Prostate gland (tissue), 2 donors: ENCODE data around the gene CLIP1. TPM values are rescaled to one million over a fixed set of nuclear protein-coding genes. Genes with fewer than 3 reads are reported as not detected.
A peak's percentile ranks its signal among the peaks of the same experiment; 100 is the strongest.
"Not testable (repeated sequence)": the region's sequence is repeated elsewhere in the genome, so short reads cannot be mapped to it uniquely, and the experiment has no call there.

ENCODE experiments used
- DNase-seq: peaks from one replicate; pipeline ENCODE4 v3.0.0-alpha.2; 2019; ENCODE audit warnings: low spot score
- H3K27ac ChIP-seq, 2 donors: fragments of 200-600 bp; sonication (generic); 2 replicates each; pipeline ENCODE4 v1.5.1; 2017 to 2019
- H3K27me3 ChIP-seq: fragments of 200-600 bp; sonication (generic); replicated peaks from 2 replicates; pipeline ENCODE4 v1.5.1; 2019; ENCODE audit not compliant: insufficient read depth
- H3K36me3 ChIP-seq, 2 donors: fragments of 200-600 bp; sonication (generic); 1 replicate in 1 of 2; 2 replicates in 1 of 2; pipeline versions ENCODE4 v1.5.1 to v1.8.1; 2017 to 2019
- H3K4me1 ChIP-seq: fragments of 200-600 bp; sonication (generic); replicated peaks from 2 replicates; pipeline ENCODE4 v1.5.1; 2019
- H3K4me3 ChIP-seq, 2 donors: fragments of 200-600 bp; sonication (generic); 2 replicates each; pipeline ENCODE4 v1.5.1; 2017 to 2019
- H3K9me3 ChIP-seq: fragments of 200-600 bp; sonication (generic); 2 replicates; pipeline ENCODE4 v1.5.1; 2017
- POLR2A ChIP-seq: fragments of 450-650 bp; IDR thresholded peaks from one replicate; pipeline ENCODE4 v1.6.1; 2016; ENCODE audit warnings: antibody characterized with exemption, mild to moderate bottlenecking
- POLR2AphosphoS5 ChIP-seq: sonication (generic); formaldehyde crosslinking; IDR thresholded peaks from one replicate; pipeline ENCODE4 v1.6.1; 2017; ENCODE audit warnings: antibody characterized with exemption
- WGBS: methylation state at CpG from one replicate; pipeline ENCODE4 v1.1.5; 2018; 5-methylcytosine and 5-hydroxymethylcytosine counted together
- intact Hi-C: fragments of 100-400 bp; cut with DNase I; formaldehyde crosslinking; loops from one replicate; pipeline ENCODE4 v1.14.2; 2022
- total RNA-seq, 2 donors: library from RNA; depleted of rRNA; stranded (reverse); fragments of >200 nt; gene quantifications; one replicate each; pipeline ENCODE4 v1.1.0, GENCODE V29; 2016
- TF ChIP-seq, protein P1 (sequence below), 4 experiments: fragments of 200-600 bp in 2 of 4; fragments of 450-650 bp in 2 of 4; sonication (generic) in 2 of 4; IDR thresholded peaks; 1 replicate in 3 of 4; 2 replicates in 1 of 4; pipeline ENCODE4 v1.5.1; 2016 to 2019; ENCODE audit warnings: antibody characterized with exemption in 4 of 4, mild to moderate bottlenecking in 2 of 4, moderate library complexity in 2 of 4

CLIP1 gene
- 10 to 100 TPM; 59.9 to 84.1 TPM for total RNA-seq

DNA sequence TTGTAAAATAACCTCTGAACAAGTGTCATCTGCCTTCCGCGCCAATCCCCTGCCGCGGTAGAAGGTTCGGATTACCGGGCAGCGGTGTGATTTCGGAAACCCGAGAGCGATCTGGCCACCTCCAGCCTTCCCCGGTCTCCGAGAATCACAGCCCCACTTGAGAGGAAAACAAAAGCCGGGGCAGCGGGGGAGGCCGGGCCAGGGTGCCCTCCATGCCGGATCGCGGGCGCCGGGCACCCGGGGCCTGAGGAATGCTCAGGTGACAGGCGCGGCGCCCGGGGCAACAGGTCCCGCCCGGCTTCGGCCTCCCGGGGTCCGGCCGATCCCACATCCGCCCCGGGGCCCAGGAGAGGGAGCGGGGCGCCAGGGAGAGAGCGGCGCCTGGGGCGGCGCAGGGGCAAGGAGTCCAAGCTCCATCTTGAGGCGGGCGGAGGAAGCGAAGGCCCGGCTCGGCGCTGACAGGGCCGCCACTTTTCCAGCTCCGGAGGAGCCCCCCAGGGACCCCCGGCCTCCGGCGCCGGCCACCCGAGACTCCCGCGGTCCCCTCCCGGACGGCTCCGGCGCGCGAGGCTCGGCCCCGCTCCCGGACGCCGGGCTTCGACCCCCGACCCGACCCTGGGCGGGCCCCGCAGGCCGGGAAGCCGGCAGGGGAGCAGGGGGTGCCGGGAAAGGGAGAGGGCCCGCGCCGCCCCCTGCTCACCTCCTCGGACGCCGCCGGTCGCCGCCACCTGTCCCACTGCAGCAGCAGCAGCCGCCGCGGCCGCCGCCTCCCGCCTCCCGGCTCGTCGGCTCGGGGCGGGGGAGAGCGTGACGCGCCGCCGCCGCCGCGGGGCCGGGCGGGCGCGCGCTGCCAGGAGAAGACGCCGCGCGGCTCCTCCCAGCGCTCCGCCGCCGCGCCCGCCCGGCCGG lies at the start of gene CLIP1:
TSS of gene CLIP1 (minus strand) at position 849 of the 909 bp plus-strand sequence. CDS start 42,217 bp downstream, outside the sequence.
- Histone ChIP-seq H3K9me3 (no peaks in the 10 kb centered on the region), H3K27ac (peak within 1 kb of the TSS; percentile 97 to 98), H3K4me1 (peaks cover 7% of the 10 kb centered on the region), H3K36me3 (no peaks in the 10 kb centered on the region), H3K27me3 (no peaks in the 10 kb centered on the region), H3K4me3 (peak within 1 kb of the TSS; percentile 78 to 93)
- peak; percentile 55 for DNase-seq
- WGBS = 1% methylated on average over 57 of the region's 118 CpGs
- intact Hi-C loops = no loop called here
- TF ChIP-seq, protein P1, sequence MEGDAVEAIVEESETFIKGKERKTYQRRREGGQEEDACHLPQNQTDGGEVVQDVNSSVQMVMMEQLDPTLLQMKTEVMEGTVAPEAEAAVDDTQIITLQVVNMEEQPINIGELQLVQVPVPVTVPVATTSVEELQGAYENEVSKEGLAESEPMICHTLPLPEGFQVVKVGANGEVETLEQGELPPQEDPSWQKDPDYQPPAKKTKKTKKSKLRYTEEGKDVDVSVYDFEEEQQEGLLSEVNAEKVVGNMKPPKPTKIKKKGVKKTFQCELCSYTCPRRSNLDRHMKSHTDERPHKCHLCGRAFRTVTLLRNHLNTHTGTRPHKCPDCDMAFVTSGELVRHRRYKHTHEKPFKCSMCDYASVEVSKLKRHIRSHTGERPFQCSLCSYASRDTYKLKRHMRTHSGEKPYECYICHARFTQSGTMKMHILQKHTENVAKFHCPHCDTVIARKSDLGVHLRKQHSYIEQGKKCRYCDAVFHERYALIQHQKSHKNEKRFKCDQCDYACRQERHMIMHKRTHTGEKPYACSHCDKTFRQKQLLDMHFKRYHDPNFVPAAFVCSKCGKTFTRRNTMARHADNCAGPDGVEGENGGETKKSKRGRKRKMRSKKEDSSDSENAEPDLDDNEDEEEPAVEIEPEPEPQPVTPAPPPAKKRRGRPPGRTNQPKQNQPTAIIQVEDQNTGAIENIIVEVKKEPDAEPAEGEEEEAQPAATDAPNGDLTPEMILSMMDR (IDR thresholded peaks at IDR 0.05) = peak in 3 of 4 experiments; percentile 16 to 52 (median 42)
- TF ChIP-seq POLR2A (peak; percentile 53), POLR2AphosphoS5 (no peak)

DNA sequence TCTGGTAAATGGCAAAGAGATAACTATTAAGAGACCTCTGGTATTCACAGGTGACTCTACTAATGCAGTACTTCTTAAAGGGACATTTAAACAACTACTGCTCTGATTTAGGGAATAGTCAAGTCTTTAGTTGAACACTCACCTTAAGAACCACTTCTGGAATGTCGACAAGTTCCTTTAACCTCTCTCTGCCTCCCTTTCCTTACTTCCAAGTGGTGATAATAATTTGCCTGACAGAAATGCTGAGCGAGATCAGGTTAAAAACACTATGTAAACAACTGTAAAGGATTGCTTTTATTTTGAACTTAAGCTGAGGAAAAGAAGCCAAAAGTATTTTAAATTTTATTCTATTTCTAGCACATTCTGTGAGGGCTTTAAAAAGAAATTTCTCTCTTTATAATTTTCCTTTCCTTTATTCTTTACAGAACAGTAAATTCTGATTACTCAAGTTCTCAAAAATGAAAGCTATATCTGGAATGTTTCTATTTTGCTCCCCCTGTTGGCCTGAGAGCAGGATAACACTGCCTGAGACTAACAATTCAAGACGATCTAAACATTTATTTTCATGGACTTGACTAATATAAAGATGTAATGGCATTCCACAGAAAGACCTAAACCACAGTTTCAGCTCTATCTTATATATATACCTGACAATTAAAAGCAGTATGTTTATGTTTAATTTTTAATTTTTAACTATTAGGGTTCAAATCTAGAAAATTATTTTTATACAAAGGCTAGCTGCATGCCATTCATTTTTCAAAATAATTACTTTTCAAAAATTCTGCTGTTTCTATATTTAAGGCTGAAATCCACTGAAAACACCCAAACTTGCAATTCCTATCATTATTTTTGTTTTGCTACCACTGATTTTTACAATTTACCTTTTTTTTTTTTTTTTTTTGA lies 49.1 kb upstream of the CLIP1 start:
- H3K4me3 ChIP-seq = no peak overlapping the region
- H3K27ac ChIP-seq = peak overlapping the region; percentile 70 to 75
- no peaks in the 10 kb centered on the region for H3K36me3 ChIP-seq
- no peaks in the 10 kb centered on the region for H3K4me1 ChIP-seq
- peak; percentile 16 for DNase-seq
- no peaks in the 10 kb centered on the region for H3K27me3 ChIP-seq
- TF ChIP-seq POLR2A (no peak), POLR2AphosphoS5 (peak; percentile 57)
- TF ChIP-seq, protein P1 (IDR thresholded peaks at IDR 0.05) = peak; percentile 45 to 91 (median 84)
- WGBS = 7% methylated on average over 3 of the region's 3 CpGs
- H3K9me3 ChIP-seq = no peaks in the 10 kb centered on the region
- intact Hi-C loops = loop anchor here (2.0 to 10.0 kb wide), 2 partner anchors 73 to 117 kb away; no protein-coding TSS in a partner anchor

DNA sequence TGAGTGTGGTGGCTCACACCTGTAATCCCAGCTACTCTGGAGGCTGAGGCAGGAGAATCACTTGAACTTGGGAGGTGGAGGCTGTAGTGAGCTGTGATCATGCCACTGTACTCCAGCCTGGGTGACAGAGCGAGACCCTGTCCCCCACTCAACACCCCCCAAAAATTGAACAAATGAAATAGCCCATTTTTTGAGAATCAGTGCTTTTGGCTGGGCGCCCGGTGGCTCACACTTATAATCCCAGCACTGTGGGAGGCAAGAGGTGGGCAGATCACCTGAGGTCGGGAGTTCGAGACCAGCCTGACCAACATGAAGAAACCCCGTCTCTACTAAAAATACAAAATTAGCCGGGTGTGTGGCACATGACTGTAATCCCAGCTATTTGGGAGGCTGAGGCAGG lies 48.1 kb upstream of the CLIP1 start:
- H3K27ac ChIP-seq = peak overlapping the region in 1 of 2 donors; percentile 1
- intact Hi-C loops = loop anchor here (2.0 to 10.0 kb wide), 2 partner anchors 72 to 116 kb away; no protein-coding TSS in a partner anchor
- WGBS = 92% methylated on average over 7 of the region's 7 CpGs
- not testable (repeated sequence) for H3K27me3 ChIP-seq, H3K9me3 ChIP-seq, H3K4me3 ChIP-seq, H3K36me3 ChIP-seq, H3K4me1 ChIP-seq, DNase-seq

DNA sequence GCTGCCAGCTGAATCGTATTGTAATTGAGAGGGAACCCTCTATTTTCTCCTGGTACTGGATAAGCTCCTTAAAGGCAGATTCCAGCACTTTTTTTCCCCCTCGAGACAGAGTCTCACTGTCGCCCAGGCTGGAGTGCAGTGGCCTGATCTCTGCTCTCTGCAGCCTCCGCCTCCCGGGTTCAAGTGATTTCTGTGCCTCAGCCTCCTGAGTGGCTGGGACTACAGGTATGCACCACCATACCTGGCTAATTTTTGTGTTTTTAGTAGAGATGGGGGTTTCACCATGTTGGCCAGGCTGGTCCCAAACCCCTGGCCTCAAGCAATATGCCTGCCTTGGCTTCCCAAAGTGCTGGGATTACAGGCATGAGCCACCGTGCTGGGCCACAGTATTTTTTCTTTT lies 47.4 kb upstream of the CLIP1 start:
- not testable (repeated sequence) for H3K4me3 ChIP-seq, H3K4me1 ChIP-seq, DNase-seq, H3K36me3 ChIP-seq, H3K9me3 ChIP-seq, H3K27ac ChIP-seq, H3K27me3 ChIP-seq
- intact Hi-C loops = loop anchor here (2.0 to 10.0 kb wide), 2 partner anchors 71 to 115 kb away; no protein-coding TSS in a partner anchor
- WGBS = 80% methylated on average over 6 of the region's 6 CpGs

DNA sequence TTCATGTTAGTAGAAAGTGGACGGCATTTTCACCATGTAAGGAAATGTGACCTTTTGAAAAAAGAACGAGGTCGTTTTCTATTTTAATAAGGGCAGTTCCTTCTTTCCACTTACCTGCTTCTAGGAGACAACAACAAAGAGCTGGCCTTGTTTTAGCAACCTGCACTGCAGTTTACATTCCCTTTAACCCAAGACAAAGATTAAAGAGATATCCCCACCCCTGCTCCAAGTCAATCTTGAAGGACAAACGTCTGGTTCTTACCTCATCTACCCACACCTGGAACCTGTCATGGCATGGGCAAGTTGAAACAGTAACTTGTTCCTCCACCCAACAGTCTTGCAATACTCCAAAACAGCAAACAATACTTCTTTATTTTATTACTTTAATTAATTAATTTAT lies 45.5 kb upstream of the CLIP1 start:
- DNase-seq = peak; percentile 47
- Histone ChIP-seq H3K27me3 (no peaks in the 10 kb centered on the region), H3K4me1 (no peaks in the 10 kb centered on the region), H3K36me3 (no peaks in the 10 kb centered on the region), H3K27ac (no peak overlapping the region), H3K4me3 (no peak overlapping the region), H3K9me3 (no peaks in the 10 kb centered on the region)
- intact Hi-C loops = no loop called here
- TF ChIP-seq, protein P1 (IDR thresholded peaks at IDR 0.05) = no peak
- TF ChIP-seq POLR2AphosphoS5 = peak; percentile 68
- WGBS = 41% methylated on average over 4 of the region's 4 CpGs
